HG03439 (cell line): Measurements from ENCODE around the gene MTERF4.
"Not testable (repeated sequence)": the region's sequence is repeated elsewhere in the genome, so short reads cannot be mapped to it uniquely, and the experiment has no call there.

Experiments used
- ATAC-seq: cut with Tn5 transposase; IDR thresholded peaks from one replicate; pipeline ENCODE4 v1.9.1; 2021; ENCODE audit warnings: mild to moderate bottlenecking, moderate library complexity; ENCODE audit not compliant: unreplicated experiment

The MTERF4 gene

DNA sequence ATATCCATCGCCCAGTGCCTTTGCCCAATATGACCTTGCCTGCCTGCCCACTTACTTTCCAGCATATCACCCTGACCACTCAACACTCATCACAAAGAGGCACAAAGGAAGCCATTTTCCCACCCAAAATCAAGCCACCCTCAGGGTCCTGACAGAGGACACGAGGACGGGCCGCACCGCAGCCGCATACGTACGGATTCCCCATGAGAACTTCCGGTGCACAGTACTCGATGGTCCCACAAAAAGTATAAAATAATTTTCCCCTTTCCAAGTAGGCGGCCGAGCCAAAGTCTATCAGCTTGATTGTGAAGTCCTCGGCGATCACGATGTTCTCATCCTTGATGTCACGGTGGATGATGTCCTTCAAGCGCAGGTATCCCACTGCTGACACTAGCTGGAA, 10.0 kb upstream of the MTERF4 start:
- ATAC-seq: no peak

GRCh38 chr2:241111440-241111805, 9.3 kb upstream of the MTERF4 start:
- ATAC-seq: peak; percentile 30

GRCh38 chr2:241110607-241111439, 8.7 kb upstream of the MTERF4 start:
- peak; percentile 38 for ATAC-seq

DNA sequence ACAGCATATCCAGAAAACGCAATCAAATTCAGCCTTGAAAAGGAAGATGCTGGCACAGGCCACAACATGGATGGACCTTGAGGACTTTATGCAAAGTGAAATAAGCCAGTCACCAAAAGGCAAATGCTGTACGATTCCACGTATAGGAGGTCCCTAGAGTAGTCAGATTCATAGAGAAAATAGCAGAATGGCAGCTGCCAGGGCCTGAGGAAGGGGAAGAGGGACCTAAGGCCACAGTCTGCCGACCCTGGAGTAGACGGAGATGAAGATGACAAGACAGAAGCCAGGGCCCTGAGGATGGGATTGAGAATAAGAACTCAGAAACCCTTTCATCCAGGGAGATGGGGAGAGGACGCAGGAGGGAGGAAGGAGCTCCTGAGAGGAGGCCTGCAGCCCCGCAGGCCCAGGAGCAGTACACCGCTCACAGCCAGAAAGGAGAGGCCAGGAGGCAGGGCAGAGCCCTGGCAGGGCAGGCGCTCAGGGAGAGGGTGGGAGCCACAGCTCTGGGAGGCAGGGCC, 8.1 kb upstream of the MTERF4 start:
- ATAC-seq: peak; percentile 5

- no peak for ATAC-seq
Measured at GRCh38 chr2:241109210-241110088, 7.4 kb upstream of the MTERF4 start.

GRCh38 chr2:241108271-241109209, 6.5 kb upstream of the MTERF4 start:
- no peak for ATAC-seq

DNA sequence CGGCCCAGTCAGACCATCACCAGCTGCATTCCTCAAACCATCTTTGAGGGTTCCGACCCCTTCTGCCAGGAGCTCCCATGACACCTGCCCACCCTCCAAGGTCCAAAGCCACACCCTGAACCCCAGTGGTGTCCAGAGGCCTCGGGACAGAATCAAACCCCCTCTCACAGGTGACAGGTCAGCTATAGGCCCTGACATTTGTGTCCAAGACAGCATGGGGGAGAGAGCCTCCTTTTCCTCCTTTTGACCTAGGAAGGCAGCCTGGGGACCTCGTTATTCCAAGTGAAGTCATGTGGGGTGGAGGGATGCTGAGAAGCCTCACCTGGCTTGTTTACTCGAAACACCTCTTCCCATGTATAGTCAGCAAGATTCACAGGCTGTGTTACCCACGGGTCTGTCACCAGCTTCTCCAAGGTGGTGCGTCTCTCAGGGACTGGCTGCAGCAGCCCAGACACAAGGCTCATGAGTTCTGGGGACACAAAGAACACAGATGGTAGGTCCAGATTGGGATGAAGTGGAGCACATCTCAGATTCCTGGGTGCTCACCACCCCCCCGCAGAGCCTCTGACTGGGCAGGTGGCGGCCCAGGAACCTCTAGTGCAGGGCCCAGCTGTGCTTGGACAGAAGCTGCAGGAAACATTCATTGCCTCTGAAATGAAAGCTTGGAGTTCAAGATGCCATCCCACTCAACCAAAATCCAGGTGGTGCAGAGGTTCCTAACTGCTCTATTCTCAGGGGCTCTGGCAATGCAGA, 5.1 kb upstream of the MTERF4 start:
- ATAC-seq: no peak

DNA sequence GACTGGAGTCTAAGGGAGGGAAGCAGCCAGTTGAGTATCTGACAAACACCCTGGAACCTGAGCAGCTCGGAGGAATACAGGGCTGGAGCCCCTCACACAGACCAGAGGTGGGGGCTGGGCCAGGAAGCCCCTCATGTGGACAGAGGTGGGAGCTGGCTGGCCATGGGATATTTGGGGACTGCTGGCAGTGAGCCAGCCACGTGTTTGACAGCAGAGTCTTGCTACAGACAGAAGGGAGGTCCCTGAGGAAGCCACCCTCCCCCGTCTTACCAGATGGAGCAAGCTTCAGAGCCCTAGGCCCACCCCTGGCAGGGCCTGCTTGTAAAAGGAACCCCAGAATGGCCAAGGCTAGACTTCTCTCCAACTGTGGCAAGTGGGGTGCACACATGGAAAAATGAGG, 3.6 kb upstream of the MTERF4 start:
- ATAC-seq: no peak

GRCh38 chr2:241104611-241105010, 2.5 kb upstream of the MTERF4 start:
- ATAC-seq: not testable (repeated sequence)

- no peak for ATAC-seq
Measured at GRCh38 chr2:241103176-241103595, 1.1 kb upstream of the MTERF4 start.

- no peak for ATAC-seq
Measured at GRCh38 chr2:241099246-241099645, 2.8 kb downstream of the MTERF4 start.

- no peak for ATAC-seq
Measured at GRCh38 chr2:241096979-241097378, 5.1 kb downstream of the MTERF4 start.

DNA sequence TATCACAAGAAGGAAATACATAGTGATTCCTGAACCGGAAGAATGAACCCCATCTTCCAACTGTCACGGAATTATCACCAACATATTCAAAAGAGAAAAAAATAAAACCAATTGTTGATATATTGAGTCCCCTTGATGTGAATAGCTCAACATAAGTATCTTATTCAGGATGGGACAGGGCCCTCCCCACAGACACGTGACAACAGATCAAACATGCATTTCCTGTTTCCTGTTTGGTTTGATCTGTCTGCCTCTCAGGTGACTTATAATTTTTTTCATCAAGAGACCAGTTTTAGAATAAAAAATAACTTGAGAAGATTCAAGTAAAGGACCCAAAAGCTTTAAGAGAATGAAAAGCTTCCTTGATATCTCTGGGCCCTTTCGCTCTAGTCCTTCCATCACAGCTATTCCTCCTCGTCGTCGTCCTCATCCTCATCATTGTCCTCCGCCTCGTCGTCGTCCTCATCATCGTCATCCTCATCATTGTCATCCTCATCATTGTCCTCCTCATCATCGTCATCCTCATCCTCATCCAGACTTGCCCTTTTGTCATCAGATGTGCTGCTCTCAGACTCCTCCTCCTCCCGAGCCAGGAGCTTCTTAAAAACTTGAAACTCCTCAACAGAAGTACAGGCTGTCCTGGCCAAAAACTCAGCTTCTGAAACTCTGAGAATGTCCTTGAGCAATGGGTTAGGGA, 6.3 kb downstream of the MTERF4 start:
- ATAC-seq: no peak

- no peak for ATAC-seq
Measured at GRCh38 chr2:241094924-241095420, 7.1 kb downstream of the MTERF4 start.

GRCh38 chr2:241094172-241094571, 7.9 kb downstream of the MTERF4 start:
- ATAC-seq: no peak

GRCh38 chr2:241093133-241093781, 8.8 kb downstream of the MTERF4 start:
- not testable (repeated sequence) for ATAC-seq

- ATAC-seq: no peak
Measured at GRCh38 chr2:241092677-241093076, 9.4 kb downstream of the MTERF4 start.

- no peak for ATAC-seq
Measured at GRCh38 chr2:241091734-241092445, 10.2 kb downstream of the MTERF4 start.
